HG03064 (cell line): ENCODE data around the gene LTBP4.
A peak's percentile ranks its signal among the peaks of the same experiment; 100 is the strongest.
"Not testable (repeated sequence)": the region's sequence is repeated elsewhere in the genome, so short reads cannot be mapped to it uniquely, and the experiment has no call there.

Experiments
- ATAC-seq: cut with Tn5 transposase; IDR thresholded peaks from one replicate; pipeline ENCODE4 v1.9.1; 2021; ENCODE audit warnings: low read depth; ENCODE audit not compliant: unreplicated experiment

Gene LTBP4

GRCh38 chr19:40576585-40577451 is 24.4 kb upstream of the LTBP4 start, which contains the start of gene SHKBP1:
Gene SHKBP1 (plus strand): TSS chr19:40576873. CDS start chr19:40576900, 27 bp downstream.
- ATAC-seq = peak; percentile 77

- ATAC-seq = no peak
These were observed 22.7 kb upstream of the LTBP4 start for GRCh38 chr19:40578442-40578908.

- no peak for ATAC-seq
These were observed 20.6 kb upstream of the LTBP4 start for GRCh38 chr19:40580619-40581018.

DNA sequence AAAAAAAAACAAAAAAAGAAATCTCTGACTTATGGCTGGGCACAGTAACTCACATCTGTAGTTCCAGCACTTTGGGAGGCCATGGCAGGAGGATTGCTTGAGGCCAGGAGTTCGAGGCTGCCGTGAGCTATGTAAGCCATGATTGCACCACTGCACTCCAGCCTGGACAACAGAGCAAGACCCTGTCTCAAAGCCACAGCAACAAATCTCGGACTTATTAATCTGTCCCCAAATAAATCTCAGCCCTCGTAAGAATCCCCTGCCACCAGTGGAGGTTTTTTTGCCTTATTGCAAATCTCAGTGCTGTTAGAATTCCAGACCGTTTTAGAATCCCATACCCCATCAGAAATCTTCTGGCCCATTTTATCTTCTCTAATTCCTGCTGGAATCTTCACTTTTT is 19.6 kb upstream of the LTBP4 start:
- no peak for ATAC-seq

DNA sequence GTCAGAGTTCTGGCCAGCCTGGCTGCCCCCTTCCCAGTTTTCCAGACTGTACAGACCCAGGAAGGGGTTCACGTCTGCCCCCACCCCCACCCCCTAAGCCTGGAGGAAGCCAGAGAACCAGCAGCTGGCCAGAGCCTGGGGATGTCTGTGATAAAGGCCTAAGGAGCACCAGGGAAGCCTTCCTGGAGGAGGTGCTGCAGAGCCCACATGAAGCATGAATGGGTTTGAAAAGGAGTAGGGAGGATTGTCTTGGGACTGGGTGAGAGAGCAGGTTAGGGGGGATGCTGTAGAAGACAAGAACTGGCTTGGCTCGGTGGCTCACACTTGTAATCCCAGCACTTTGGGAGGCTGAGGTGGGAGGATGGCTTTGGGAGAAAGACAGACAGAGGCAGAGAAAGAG is 18.7 kb upstream of the LTBP4 start:
- no peak for ATAC-seq

DNA sequence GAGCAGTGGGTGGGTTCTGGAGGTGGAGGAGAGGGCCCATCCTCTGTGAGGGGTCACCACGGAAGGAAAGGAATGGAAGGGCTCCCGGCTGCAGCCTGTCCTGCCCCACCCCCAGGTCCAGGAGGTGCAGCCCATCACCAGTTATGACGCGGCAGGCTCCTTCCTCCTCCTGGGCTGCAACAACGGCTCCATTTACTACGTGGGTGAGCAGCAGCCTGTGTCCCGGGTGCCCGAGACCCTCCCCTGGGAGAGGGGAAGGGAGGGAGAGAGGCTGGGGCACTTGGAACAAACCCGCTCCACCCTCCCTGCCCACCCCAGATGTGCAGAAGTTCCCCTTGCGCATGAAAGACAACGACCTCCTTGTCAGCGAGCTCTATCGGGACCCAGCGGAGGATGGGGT is 17.9 kb upstream of the LTBP4 start:
- no peak for ATAC-seq

DNA sequence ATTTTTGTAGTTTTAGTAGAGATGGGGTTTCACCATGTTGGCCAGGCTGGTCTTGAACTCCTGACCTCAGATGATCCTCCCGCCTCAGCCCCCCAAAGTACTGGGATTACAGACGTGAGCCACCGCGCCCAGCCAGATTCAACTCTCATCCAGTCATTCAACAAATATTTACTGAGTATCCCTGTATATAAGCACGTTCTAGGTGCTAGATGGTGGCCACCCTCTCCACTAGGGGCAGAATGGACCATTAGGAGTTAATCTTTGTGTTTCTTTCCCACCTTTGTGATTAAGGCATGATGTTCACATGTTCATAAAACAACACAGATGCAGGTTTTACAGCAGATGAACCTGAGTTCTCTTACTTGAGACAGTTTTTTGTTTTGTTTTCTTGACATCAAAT is 17.2 kb upstream of the LTBP4 start:
- ATAC-seq = no peak

DNA sequence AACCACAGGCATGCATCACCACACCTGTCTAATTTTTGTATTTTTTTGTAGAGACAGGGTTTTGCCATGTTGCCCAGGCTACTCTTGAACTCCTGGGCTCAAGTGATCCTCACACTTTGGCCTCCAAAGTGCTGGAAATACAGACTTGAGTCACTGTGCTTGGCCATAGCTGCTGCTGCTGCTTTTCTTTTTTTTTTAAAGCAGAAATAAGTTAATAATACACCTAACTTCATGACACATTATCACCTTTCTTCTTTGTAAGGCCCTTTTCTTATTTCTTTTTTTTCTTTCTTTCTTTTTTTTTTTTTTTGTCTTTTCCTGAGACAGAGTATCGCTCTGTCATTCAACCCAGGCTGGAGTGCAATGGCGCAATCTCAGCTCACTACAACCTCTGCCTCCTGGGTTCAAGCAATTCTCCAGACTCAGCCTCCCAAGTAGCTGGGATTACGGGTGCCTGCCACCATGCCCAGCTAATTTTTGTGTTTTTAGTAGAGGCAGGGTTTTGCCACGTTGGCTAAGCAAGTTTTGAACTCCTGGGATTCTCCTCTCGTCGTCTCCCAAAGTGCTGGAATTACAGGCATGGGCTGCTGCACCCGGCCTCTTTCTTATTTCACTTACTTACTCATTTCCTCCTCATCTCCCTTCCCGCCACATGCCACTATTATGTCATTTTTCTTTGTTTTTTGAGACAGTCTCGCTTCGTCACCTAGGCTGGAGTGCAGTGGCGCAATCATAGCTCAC is 15.8 kb upstream of the LTBP4 start:
- ATAC-seq = no peak

GRCh38 chr19:40585982-40586422 is 15.2 kb upstream of the LTBP4 start:
- no peak for ATAC-seq

DNA sequence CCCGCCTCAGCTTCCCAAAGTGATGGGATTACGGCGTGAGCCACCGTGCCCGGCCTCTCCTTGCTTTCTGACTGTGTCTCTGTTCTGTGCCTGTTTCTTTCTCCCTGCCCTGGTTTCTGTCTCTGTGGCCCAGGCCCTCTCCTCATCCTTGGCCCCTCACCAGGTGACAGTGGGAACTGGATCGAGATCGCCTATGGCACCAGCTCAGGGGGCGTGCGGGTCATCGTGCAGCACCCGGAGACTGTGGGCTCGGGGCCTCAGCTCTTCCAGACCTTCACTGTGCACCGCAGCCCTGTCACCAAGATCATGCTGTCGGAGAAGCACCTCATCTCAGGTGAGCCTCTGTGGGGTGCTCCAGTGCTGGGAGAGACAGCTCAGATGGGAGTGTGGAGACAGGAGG is 14.6 kb upstream of the LTBP4 start:
- no peak for ATAC-seq

GRCh38 chr19:40588110-40588854 is 12.9 kb upstream of the LTBP4 start:
- ATAC-seq = no peak

DNA sequence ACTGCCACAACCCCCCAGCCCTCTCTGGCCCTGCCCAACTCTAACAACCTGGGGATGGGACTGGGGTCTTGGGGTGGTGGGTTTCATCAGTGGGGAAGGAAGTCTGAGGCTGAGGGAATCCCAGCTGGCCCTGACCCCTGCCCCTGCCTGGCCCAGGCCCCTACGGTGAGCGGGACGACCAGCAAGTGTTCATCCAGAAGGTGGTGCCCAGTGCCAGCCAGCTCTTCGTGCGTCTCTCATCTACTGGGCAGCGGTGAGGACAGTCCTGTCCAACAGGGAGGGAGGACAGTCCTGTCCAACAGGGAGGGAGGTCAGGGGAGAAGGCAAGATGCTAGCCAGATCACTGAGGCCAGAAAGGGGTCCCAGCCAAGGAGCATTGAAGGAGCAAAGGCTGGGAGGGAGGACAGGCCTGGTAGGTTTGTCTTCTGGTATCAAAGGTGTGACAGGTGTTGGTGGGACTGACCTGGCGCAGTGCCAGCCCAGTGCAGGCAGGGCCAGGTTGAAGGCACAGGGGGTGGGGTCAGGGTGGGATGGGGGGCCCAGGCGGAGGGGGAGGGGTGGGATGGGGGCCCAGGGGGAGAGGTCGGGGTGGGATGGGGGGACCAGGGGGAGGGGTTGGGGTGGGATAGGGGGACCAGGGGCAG is 12.1 kb upstream of the LTBP4 start:
- ATAC-seq = no peak

GRCh38 chr19:40589591-40590429 is 11.4 kb upstream of the LTBP4 start:
- ATAC-seq = no peak

GRCh38 chr19:40590464-40591265 is 10.5 kb upstream of the LTBP4 start:
- ATAC-seq = no peak

DNA sequence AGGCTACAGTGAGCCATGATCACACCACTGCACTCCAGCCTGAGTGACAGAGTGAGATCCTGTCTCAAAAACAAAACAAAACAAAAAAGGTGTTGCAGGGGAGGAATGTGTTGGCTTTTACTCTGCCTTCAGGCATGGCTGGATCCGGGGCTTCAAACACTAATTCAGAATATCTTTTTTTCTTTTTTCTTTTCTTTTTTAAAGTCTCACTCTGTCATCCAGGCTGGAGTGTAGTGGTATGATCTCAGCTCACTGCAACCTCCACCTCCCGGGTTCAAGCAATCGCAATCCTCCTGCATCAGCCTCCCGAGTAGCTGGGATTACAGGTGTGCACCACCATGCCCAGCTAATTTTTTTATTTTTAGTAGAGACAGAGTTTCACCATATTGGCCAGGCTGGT is 9.4 kb upstream of the LTBP4 start:
- not testable (repeated sequence) for ATAC-seq

DNA sequence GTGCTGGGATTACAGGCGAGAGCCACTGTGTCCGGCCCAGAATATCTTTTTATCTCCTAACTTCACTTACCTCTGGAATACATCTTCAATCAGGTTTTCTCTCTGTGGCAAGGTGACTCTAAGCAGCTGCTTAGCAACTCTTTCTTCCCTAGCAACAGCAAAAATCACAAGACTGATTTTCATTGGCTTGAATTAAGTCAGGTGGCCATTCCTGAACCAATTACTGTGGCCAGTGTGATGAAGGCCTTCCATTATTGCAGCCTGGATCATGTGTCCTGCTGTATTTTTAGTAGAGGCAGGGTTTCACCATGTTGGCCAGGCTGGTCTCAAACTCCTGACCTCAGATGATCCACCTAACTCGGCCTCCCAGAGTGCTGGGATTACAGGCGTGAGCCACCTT is 9.0 kb upstream of the LTBP4 start:
- ATAC-seq = no peak

DNA sequence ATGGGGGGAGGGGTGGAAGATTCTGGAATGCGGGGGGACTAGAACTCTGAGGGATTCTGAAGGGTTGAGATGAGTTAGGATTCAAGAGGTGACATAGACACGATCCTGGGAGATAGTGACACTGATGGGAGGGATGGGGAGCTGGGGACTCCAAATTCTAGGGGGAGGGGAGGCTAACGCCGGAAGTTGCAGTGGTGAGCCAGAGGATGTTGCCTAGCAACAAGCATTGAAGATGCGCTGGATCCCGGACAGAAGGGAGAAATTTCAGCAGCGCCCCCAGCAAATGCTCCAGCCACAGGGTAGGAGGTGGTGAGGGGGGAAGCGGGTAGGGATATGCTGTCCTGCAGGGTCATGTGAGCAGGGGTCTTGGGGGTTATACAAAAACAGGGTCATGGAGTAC is 6.9 kb upstream of the LTBP4 start:
- no peak for ATAC-seq

GRCh38 chr19:40594657-40595091 is 6.5 kb upstream of the LTBP4 start:
- ATAC-seq = no peak
